ENCODE measurements around the gene USP35. TPM values are rescaled to one million over a fixed set of nuclear protein-coding genes. Genes with fewer than 3 reads are reported as not detected.

Gene USP35
- total RNA-seq, 2 experiments from 2014 or later: 9.2 to 9.8 TPM

- Mint-ChIP-seq H3K4me3 (no peak overlapping the region), H3K36me3 (ENCODE audit: low read depth) (peaks cover 7% of the 10 kb centered on the region), H3K27me3 (peaks cover 2% of the 10 kb centered on the region), H3K9me3 (ENCODE audit: low read depth) (peaks cover 15% of the 10 kb centered on the region), H3K27ac (no peak overlapping the region), H3K4me1 (peaks cover 12% of the 10 kb centered on the region)
- DNase-seq (no peak), ATAC-seq (no peak)
- ChIA-PET POLR2A (no interaction called here), CTCF (no interaction called here)
- intact Hi-C loops (cut with DNase I, micrococcal nuclease): no loop called here
These were observed 56.0 kb downstream of the USP35 start for GRCh38 chr11:78244546-78245255.

- ChIA-PET POLR2A (no interaction called here), CTCF (interaction anchor here (0.9 kb wide), 1 partner anchor 20 kb away, joined by 4 read pairs; no protein-coding TSS in a partner anchor)
- Mint-ChIP-seq H3K4me1 (peaks cover 12% of the 10 kb centered on the region), H3K36me3 (ENCODE audit: low read depth) (no peaks in the 10 kb centered on the region), H3K27ac (no peak overlapping the region), H3K4me3 (no peak overlapping the region), H3K9me3 (ENCODE audit: low read depth) (no peaks in the 10 kb centered on the region), H3K27me3 (no peaks in the 10 kb centered on the region)
- peak; percentile 11 for ATAC-seq
- intact Hi-C loops (cut with DNase I, micrococcal nuclease): no loop called here
- DNase-seq: no peak
These were observed 59.5 kb downstream of the USP35 start for GRCh38 chr11:78248191-78248590.

GRCh38 chr11:78248903-78249302 lies 60.2 kb downstream of the USP35 start:
- H3K36me3 Mint-ChIP-seq (ENCODE audit: low read depth): no peaks in the 10 kb centered on the region
- CTCF ChIA-PET: no interaction called here
- ATAC-seq: peak; percentile 93

GRCh38 chr11:78250099-78250498 lies 61.4 kb downstream of the USP35 start:
- intact Hi-C loops (cut with DNase I, micrococcal nuclease): no loop called here
- DNase-seq (no peak), ATAC-seq (no peak)
- H3K27me3 Mint-ChIP-seq: no peaks in the 10 kb centered on the region
- H3K4me3 Mint-ChIP-seq: no peak overlapping the region
- POLR2A ChIA-PET: no interaction called here
- no peak overlapping the region for H3K27ac Mint-ChIP-seq
- peaks cover 3% of the 10 kb centered on the region for H3K4me1 Mint-ChIP-seq
- CTCF ChIA-PET: no interaction called here
- no peaks in the 10 kb centered on the region for H3K36me3 Mint-ChIP-seq (ENCODE audit: low read depth)
- no peaks in the 10 kb centered on the region for H3K9me3 Mint-ChIP-seq (ENCODE audit: low read depth)

More at GRCh38 chr11:78248903-78249302, 60.2 kb downstream of the USP35 start:
- Mint-ChIP-seq H3K9me3 (ENCODE audit: low read depth) (no peaks in the 10 kb centered on the region), H3K4me1 (peaks cover 12% of the 10 kb centered on the region), H3K4me3 (no peak overlapping the region), H3K27me3 (no peaks in the 10 kb centered on the region), H3K27ac (no peak overlapping the region)
- POLR2A ChIA-PET: no interaction called here
- DNase-seq: no peak
- intact Hi-C loops (cut with DNase I, micrococcal nuclease): no loop called here

- H3K27me3 Mint-ChIP-seq: no peaks in the 10 kb centered on the region
- H3K4me3 Mint-ChIP-seq: no peak overlapping the region
- no peak overlapping the region for H3K27ac Mint-ChIP-seq
- no peaks in the 10 kb centered on the region for H3K9me3 Mint-ChIP-seq (ENCODE audit: low read depth)
- peaks cover 3% of the 10 kb centered on the region for H3K4me1 Mint-ChIP-seq
- intact Hi-C loops (cut with DNase I, micrococcal nuclease): no loop called here
- H3K36me3 Mint-ChIP-seq (ENCODE audit: low read depth): no peaks in the 10 kb centered on the region
- DNase-seq (no peak), ATAC-seq (no peak)
- ChIA-PET POLR2A (interaction anchor here (0.6 kb wide), 1 partner anchor 261 kb away, joined by 3 read pairs; no protein-coding TSS in a partner anchor), CTCF (interaction anchor here (1.7 kb wide), 1 partner anchor 14 kb away, joined by 4 read pairs; no protein-coding TSS in a partner anchor)
These were observed 62.5 kb downstream of the USP35 start for GRCh38 chr11:78251083-78251775.

GRCh38 chr11:78253797-78254196 lies 65.1 kb downstream of the USP35 start:
- DNase-seq (no peak), ATAC-seq (no peak)
- Mint-ChIP-seq H3K4me3 (no peak overlapping the region), H3K27me3 (no peaks in the 10 kb centered on the region), H3K36me3 (ENCODE audit: low read depth) (no peaks in the 10 kb centered on the region), H3K9me3 (ENCODE audit: low read depth) (no peaks in the 10 kb centered on the region), H3K27ac (no peak overlapping the region), H3K4me1 (peaks cover 1% of the 10 kb centered on the region)
- POLR2A ChIA-PET: no interaction called here
- CTCF ChIA-PET: interaction anchor here (0.5 to 1.5 kb wide), 3 partner anchors 9 to 596 kb away, joined by 3 to 4 read pairs (median 3); no protein-coding TSS in a partner anchor
- intact Hi-C loops (cut with DNase I, micrococcal nuclease): no loop called here

- Mint-ChIP-seq H3K4me3 (no peak overlapping the region), H3K27me3 (no peaks in the 10 kb centered on the region), H3K27ac (no peak overlapping the region), H3K36me3 (ENCODE audit: low read depth) (no peaks in the 10 kb centered on the region), H3K4me1 (no peaks in the 10 kb centered on the region), H3K9me3 (ENCODE audit: low read depth) (no peaks in the 10 kb centered on the region)
- intact Hi-C loops (cut with DNase I, micrococcal nuclease): no loop called here
- CTCF ChIA-PET: interaction anchor here (0.5 to 1.5 kb wide), 2 partner anchors 9 to 596 kb away, joined by 3 to 4 read pairs; no protein-coding TSS in a partner anchor
- ATAC-seq: no peak
- no peak for DNase-seq
- POLR2A ChIA-PET: no interaction called here
These were observed 65.5 kb downstream of the USP35 start for GRCh38 chr11:78254268-78254667.

GRCh38 chr11:78255919-78256318 lies 67.2 kb downstream of the USP35 start:
- H3K9me3 Mint-ChIP-seq (ENCODE audit: low read depth): no peaks in the 10 kb centered on the region
- no peak overlapping the region for H3K27ac Mint-ChIP-seq
- H3K4me1 Mint-ChIP-seq: no peaks in the 10 kb centered on the region
- no peaks in the 10 kb centered on the region for H3K36me3 Mint-ChIP-seq (ENCODE audit: low read depth)
- intact Hi-C loops (cut with DNase I, micrococcal nuclease): no loop called here
- DNase-seq: no peak
- CTCF ChIA-PET: interaction anchor here (0.6 kb wide), 1 partner anchor 100 kb away, joined by 3 read pairs; no protein-coding TSS in a partner anchor
- H3K27me3 Mint-ChIP-seq: no peaks in the 10 kb centered on the region
- ATAC-seq: no peak
- no peak overlapping the region for H3K4me3 Mint-ChIP-seq
- POLR2A ChIA-PET: no interaction called here

- ATAC-seq (no peak), DNase-seq (no peak)
- intact Hi-C loops (cut with DNase I, micrococcal nuclease): no loop called here
- Mint-ChIP-seq H3K27me3 (no peaks in the 10 kb centered on the region), H3K4me3 (no peak overlapping the region), H3K27ac (no peak overlapping the region), H3K4me1 (no peaks in the 10 kb centered on the region), H3K36me3 (ENCODE audit: low read depth) (no peaks in the 10 kb centered on the region), H3K9me3 (ENCODE audit: low read depth) (no peaks in the 10 kb centered on the region)
- CTCF ChIA-PET: interaction anchor here (1.0 kb wide), 1 partner anchor 14 kb away, joined by 4 read pairs; no protein-coding TSS in a partner anchor
- POLR2A ChIA-PET: no interaction called here
These were observed 68.2 kb downstream of the USP35 start for GRCh38 chr11:78256962-78257361.

- Mint-ChIP-seq H3K4me3 (no peak overlapping the region), H3K27ac (no peak overlapping the region), H3K4me1 (no peaks in the 10 kb centered on the region), H3K9me3 (ENCODE audit: low read depth) (no peaks in the 10 kb centered on the region), H3K36me3 (ENCODE audit: low read depth) (no peaks in the 10 kb centered on the region), H3K27me3 (no peaks in the 10 kb centered on the region)
- ChIA-PET POLR2A (no interaction called here), CTCF (interaction anchor here (1.0 kb wide), 1 partner anchor 13 kb away, joined by 4 read pairs; no protein-coding TSS in a partner anchor)
- no peak for ATAC-seq
- intact Hi-C loops (cut with DNase I, micrococcal nuclease): no loop called here
- DNase-seq: no peak
These were observed 68.9 kb downstream of the USP35 start for GRCh38 chr11:78257654-78258053.

- ATAC-seq (no peak), DNase-seq (no peak)
- Mint-ChIP-seq H3K27me3 (no peaks in the 10 kb centered on the region), H3K4me3 (no peak overlapping the region), H3K36me3 (ENCODE audit: low read depth) (no peaks in the 10 kb centered on the region), H3K9me3 (ENCODE audit: low read depth) (no peaks in the 10 kb centered on the region), H3K27ac (no peak overlapping the region), H3K4me1 (no peaks in the 10 kb centered on the region)
- CTCF ChIA-PET: interaction anchor here (0.6 to 1.1 kb wide), 2 partner anchors 16 to 29 kb away, joined by 3 read pairs; no protein-coding TSS in a partner anchor
- intact Hi-C loops (cut with DNase I, micrococcal nuclease): no loop called here
- POLR2A ChIA-PET: no interaction called here
These were observed 71.2 kb downstream of the USP35 start for GRCh38 chr11:78259777-78260487.
